Measurements from ENCODE around the gene SKIC3. TPM values are rescaled to one million over a fixed set of nuclear protein-coding genes. Genes with fewer than 3 reads are reported as not detected.

Gene SKIC3
- polyA plus RNA-seq, 1 of the 3 experiments (the other 2 are of a cell fraction): 27.4 TPM

DNA sequence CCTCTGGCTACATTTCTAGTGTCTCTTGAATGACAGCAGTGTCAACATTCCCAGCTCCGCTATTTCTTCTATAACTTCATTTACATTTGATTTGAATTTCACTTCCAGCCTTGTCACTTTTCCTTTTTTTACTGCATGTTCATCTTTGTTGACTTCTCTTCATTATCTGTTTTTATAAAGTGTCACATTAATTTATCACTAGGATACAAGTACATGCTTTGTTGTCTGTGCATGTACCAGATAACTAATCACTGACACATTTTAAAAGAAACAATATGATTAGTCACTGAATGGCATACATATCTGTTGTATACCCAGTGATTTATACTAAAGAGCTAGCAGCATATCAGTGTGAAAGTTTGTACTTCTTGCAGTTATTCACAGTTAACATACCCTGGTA is 29.2 kb upstream of the SKIC3 start:
- TF ChIP-seq FOSL2 (IDR thresholded peaks at IDR 0.05; ENCODE audit: borderline replicate concordance, low read depth) (no peak), USF1 (IDR thresholded peaks at IDR 0.05; ENCODE audit: borderline replicate concordance, low read depth) (no peak), GABPA (IDR thresholded peaks at IDR 0.05; ENCODE audit: low read depth) (no peak), MEF2A (IDR thresholded peaks at IDR 0.05; ENCODE audit: borderline replicate concordance, low read depth) (no peak), GATA2 (CRISPR knock-in tag; IDR thresholded peaks at IDR 0.05) (no peak), REST (IDR thresholded peaks at IDR 0.05; ENCODE audit: low read depth, low read length) (no peak), SIN3A (IDR thresholded peaks at IDR 0.05; ENCODE audit: borderline replicate concordance, low read depth, low read length) (no peak), USF2 (IDR thresholded peaks at IDR 0.05; ENCODE audit: borderline replicate concordance, low read depth, low read length) (no peak), YY1 (IDR thresholded peaks at IDR 0.05; ENCODE audit: low read depth) (no peak), TCF12 (IDR thresholded peaks at IDR 0.05) (no peak)
- TF ChIP-seq, protein P1, sequence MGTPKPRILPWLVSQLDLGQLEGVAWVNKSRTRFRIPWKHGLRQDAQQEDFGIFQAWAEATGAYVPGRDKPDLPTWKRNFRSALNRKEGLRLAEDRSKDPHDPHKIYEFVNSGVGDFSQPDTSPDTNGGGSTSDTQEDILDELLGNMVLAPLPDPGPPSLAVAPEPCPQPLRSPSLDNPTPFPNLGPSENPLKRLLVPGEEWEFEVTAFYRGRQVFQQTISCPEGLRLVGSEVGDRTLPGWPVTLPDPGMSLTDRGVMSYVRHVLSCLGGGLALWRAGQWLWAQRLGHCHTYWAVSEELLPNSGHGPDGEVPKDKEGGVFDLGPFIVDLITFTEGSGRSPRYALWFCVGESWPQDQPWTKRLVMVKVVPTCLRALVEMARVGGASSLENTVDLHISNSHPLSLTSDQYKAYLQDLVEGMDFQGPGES (IDR thresholded peaks at IDR 0.05; ENCODE audit: low read depth, low read length): no peak
- Histone ChIP-seq H3K27me3 (ENCODE audit: insufficient read depth) (no peaks in the 10 kb centered on the region), H3K27ac (ENCODE audit: low read depth in 2 of 2, low read length in 1 of 2) (no peak overlapping the region), H3K4me3 (ENCODE audit: low read depth in 2 of 2, low read length in 1 of 2) (no peak overlapping the region), H3K4me1 (ENCODE audit: control insufficient read depth in 1 of 2, insufficient read depth in 2 of 2, low read depth in 1 of 2, low read length in 1 of 2) (no peaks in the 10 kb centered on the region), H3K4me2 (no peak overlapping the region), H3K9me2 (no peaks in the 10 kb centered on the region), H3F3A (replicated peaks; ENCODE audit: insufficient read depth) (peaks cover 8% of the 10 kb centered on the region), H4K20me1 (ENCODE audit: insufficient read depth) (no peaks in the 10 kb centered on the region), H3K79me2 (ENCODE audit: insufficient read depth) (no peaks in the 10 kb centered on the region), H3K9me3 (no peaks in the 10 kb centered on the region), H3K36me3 (replicated peaks in 1 of 2; ENCODE audit: control insufficient read depth in 1 of 2, insufficient read depth in 2 of 2, low read length in 1 of 2) (peaks cover 0 to 3% of the 10 kb centered on the region in 2 experiments), H2AFZ (ENCODE audit: low read depth) (no peak overlapping the region), H3K9ac (no peak overlapping the region)
- ChIA-PET CTCF (no interaction called here), POLR2A (no interaction called here)
- DNase-seq: no peak
- WGBS (ENCODE audit: low lambda C conversion rate): 97% methylated on average over 1 of the region's 1 CpG
